ENCODE data around the gene PRG2.
"Not testable (repeated sequence)": the region's sequence is repeated elsewhere in the genome, so short reads cannot be mapped to it uniquely, and the experiment has no call there.

The PRG2 gene

DNA sequence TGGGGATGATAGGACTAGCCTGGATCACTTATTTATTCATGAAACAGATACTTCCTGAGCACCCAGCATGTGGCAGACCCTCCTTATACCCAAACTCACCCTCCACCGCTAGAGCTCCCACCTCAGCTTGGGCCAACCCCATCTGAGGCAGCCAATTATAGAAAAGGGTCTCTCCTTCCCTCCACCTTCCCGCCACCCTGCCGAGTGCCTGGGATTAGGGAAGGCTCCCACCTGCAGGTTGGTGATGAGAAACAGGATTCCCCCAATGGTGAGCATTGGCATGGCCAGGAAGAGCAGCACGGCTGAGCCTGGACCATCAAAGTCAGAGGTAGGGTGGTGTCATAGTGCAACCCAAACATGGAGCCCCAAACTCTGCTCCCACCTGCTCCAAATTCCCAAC is 30.6 kb upstream of the PRG2 start:
- no peak overlapping the region for H3K4me3 ChIP-seq (ENCODE audit: low read depth, low read length)

DNA sequence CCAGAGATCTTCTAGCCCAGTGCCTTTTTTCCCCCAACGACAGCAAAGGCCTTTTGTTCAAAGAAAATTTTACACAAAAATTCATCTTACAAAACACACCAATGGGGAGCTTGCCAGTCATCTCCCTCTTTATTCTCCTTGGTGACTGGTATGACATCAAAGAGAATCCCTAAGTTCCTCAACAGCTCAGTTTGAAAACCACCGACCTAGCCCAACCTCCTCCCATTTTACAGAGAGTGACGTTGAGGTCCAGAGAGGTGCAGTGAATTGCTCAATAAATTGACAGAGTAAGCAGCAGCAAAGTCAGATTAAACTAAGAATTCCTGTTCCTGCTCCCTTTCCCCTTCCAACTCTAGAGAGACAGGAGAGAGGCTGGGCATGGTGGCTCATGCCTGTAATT is 28.7 kb upstream of the PRG2 start:
- no peak overlapping the region for H3K4me3 ChIP-seq (ENCODE audit: low read depth, low read length)

DNA sequence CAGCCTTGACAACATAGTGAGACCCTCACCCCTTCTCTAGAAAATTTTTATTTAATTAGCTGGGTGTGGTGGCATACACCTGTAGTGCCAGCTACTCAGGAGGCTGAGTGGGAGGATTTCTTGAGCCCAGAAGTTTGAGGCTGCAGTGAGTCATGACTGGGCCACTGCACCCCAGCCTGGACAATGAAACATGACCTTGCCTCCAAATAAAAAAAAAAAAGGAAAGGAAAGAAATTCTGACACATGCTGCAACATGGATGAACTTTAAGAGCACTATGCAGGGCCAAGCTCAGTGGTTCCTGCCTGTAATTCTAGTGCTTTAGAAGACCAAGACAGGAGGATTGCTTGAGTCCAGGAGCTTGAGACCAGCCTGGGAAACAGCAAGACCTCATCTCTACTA is 27.7 kb upstream of the PRG2 start:
- H3K4me3 ChIP-seq (ENCODE audit: low read depth, low read length) = no peak overlapping the region

DNA sequence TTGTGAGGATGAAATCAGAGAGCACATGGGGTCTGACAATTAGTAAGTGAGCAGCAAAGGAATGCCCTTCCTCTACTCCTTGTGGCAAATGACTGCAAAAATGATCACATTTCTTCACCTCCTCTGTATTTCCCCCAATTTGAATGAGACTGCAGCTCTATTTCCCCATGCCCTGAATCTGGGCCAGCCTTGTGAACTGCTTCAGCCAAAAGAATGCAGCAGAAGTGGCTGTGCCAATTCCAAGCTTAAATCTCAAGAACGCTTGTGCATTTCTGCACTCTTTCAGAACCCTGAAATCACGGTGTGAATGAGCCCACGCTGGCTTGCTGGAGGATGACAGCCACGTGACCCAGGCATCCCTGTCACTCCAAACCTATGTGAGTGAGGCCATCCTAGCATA is 26.6 kb upstream of the PRG2 start:
- H3K4me3 ChIP-seq (ENCODE audit: low read depth, low read length) = no peak overlapping the region

DNA sequence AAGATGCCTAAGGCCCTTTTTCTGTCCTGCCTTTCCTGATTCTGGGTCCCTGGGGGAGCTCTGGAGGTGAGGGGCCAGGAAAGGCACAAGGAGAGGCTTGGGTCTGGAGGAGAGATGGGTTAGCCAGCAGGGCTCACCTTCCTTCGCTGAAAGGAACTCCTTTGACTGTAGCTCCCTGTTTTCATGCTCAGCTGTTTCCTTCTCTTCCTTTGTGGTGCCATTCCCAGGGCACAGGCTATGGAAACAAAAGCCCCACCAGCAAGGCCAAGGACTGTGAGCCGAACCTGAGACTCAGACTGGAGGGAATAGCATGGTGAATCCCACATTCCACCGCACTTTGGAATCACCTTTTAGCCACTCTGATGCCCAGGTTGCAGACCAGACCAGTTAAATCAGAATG is 26.0 kb upstream of the PRG2 start:
- H3K4me3 ChIP-seq (ENCODE audit: low read depth, low read length) = no peak overlapping the region

DNA sequence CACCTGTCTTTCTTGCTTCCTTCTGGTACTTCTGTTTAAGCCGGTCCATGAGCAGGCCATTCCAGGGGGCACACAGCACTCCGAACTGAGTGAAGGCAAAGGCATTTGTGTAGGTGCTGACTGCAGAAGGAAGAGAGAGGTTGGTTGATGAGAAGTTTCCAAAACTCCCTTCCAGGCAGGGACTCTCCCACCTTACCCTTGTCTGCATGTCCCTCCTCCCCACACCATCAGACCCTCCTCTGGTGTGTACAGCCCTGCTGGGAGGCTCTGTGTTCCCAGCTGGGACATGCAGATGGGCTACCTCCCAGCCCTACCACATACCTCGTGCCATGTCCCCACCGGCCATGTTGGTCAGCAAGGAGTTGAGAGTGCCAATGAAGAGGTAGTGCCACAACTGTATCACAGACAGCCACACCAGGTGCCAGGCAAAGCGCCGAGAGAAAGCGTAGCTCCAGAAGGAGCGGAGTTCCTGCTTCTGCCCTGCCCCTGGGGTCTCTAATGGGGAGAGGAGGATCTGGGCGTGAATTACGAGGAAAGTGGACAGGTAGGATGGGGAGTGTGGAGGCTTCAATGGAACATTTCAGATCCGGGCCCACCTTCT is 24.3 kb upstream of the PRG2 start:
- no peak overlapping the region for H3K4me3 ChIP-seq (ENCODE audit: low read depth, low read length)

DNA sequence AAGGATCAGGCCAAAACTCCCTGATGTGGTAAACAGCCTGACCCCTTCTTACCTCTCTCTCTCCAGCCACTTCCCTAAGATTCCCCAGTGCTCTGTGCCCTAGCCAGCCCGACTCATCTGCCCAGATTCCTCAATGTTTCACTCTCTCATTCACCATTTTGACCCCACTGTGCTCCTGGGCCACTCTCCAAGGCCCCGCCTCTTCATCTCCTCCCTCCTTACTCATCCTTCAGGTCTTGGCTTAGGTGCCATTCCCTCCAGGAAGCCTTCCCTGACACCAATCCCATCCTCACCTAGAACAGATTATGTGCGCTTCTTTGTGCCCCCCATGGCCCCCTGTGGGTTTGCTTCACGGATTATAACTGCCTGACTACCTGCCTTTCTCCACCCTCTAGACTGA is 23.2 kb upstream of the PRG2 start:
- H3K4me3 ChIP-seq (ENCODE audit: low read depth, low read length) = no peak overlapping the region

DNA sequence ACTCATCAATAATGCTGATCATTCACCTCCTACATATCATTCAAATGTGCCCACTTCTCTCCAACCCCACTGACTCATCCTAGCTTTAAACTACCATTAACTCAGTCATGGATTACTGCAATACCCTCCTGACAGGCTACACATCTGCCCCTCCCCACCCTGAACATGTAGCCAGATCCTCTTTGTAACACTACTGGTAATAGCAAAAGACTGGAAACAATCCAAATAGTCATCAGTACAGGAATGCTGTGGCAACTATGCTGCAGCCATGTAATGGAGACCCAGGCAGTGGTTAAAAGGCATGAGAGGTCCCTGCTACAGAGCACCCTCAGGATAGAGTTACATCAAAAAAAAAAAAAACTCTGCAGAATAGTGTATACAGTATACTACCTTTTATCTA is 19.8 kb upstream of the PRG2 start:
- no peak overlapping the region for H3K4me3 ChIP-seq (ENCODE audit: low read depth, low read length)

DNA sequence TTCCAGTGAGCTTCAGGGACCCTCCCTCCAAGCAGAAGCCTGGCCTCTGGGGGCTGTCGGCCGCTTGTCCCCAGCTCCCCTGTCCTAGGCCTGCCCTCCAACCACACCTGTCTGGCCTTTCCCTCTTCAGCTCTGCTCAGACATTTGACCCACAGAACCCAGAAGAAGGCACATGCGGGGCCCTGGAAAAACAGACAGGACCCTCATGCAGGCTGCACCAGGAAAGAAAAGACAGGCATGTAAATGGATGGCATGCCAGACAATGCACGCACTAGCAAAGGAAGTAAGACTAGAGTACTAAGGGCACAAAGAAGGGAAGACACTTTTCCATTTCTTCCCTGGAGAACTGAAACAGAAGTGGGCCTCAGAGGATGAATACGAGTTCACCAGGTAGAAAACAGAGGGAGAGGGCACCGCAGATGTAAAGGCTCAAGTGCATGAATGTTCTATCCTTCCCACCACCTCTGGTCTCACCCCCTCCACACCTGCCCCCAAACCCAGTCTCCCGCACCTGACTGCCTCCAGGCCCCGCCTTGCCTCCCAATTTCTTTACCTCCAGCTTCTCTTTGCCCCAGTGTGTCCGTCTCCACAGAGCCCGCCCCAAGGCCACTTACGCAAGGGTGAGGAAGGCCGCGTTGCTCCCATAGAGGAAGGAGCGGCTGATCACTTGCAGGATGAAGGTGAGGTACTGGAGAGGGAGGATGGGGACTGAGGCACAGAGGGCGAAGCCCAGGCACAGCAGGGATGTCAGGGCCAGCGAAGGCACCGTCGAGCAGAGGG is 19.1 kb upstream of the PRG2 start:
- H3K4me3 ChIP-seq (ENCODE audit: low read depth, low read length) = no peak overlapping the region

DNA sequence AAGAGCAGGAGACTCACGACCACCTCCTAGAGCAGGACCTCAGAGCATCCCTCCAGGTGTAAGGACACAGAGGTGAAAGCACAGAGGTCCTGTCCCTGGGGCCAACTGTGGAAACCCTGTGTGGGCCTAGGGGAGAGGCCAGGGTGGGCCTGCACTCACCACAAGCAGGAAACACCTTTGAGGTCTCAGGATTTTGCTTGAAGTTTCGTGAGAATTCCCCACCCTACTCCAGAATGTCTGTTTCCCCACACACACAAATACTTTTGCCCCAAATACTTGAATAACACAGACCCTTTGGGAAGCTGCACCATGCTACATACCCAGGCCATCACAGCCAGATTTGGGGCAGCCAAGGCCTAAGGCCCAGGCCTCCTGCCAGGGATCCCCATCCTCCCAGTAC is 18.3 kb upstream of the PRG2 start:
- no peak overlapping the region for H3K4me3 ChIP-seq (ENCODE audit: low read depth, low read length)

DNA sequence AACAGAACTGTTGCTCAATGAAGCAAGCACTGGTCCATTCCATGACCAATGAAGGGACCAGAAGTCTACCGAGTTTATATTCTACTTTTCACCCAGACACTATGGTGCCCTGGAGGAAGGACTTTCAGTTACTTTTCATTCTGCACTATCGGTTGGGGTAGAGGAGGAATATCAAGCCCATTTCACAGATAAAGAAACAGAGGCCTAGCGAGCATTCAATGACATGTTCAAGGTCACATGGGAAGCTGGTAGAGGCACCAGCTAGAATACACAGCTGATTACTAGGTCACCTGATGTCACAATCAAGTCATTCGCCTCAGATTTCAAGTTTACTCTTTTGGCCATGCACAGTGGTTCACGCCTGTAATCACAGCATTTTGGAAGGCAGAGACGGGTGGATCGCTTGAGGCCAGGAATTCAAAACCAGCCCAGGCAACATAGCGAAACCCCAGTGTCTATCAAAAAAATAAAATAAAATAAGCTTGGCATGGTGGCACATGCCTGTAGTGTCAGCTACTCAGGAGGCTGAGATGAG is 17.6 kb upstream of the PRG2 start:
- H3K4me3 ChIP-seq (ENCODE audit: low read depth, low read length) = no peak overlapping the region

DNA sequence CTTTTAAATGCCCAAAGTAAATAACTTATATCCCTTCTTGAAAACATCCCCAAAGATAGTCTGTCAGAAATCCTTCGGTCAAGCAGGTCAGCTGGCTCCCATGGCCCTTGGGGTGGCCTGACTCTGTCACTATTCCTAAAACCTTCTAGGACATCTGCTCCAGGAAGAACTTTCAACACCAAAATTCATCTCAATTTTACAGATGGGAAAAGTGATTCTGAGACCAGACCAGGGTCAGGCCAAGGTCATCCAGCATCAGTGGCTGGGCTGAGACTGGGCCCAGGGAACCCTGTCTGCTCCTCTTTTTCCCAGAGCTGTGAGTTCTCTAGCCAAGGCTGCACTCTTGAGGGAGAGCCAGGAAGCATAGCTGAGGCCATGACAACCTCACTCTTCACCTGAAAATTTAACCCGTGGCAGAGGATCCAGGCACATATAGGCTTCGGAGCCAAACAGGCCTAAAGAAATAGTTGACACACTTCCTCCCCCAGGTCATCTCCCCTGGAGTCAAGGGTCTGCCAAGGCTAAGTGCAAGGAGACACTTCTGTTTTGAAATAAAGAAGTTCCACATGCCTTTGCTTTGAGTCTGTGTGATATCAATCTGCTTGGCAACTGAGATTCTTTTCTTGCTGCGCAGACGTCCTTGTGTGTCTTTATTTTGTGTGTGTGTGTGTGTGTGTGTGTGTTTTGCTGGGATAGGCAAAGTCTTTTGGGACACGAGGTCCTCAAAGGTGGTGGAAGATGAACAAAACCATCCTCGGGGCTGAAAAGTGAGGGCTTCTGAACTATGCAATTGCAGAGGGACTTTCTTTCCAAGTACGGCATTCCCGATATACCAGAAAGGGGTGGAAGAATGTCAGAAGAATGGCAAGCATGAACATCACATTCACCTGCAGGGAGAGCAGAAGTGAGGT is 16.8 kb upstream of the PRG2 start:
- H3K4me3 ChIP-seq (ENCODE audit: low read depth, low read length) = no peak overlapping the region

DNA sequence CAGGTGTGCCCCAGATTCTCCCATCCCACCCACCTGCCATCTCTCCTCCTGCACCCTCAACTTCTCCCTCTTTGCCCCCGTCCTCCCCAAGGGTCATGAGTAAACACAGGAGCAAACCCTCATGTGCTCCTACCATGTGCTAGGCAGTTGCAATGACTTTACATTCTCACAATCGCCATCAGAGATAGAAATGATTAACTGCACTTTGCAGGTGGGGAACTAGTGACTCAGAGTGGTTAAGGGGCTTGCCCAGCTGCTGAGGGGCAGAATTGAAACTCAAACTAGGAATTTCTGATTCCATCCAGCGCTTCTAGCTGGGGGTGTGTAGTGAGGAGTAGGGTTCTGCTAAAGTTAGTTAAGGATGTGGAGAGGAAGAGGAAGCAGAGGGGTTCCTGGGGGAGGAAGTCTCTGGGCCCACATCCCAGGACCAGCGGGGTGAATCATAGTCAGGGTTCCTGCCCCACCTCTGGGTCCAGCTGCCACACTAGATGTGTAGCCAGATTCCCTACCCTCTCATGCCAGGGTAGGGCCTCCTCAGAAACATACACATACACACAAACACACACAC is 16.0 kb upstream of the PRG2 start:
- no peak overlapping the region for H3K4me3 ChIP-seq (ENCODE audit: low read depth, low read length)

DNA sequence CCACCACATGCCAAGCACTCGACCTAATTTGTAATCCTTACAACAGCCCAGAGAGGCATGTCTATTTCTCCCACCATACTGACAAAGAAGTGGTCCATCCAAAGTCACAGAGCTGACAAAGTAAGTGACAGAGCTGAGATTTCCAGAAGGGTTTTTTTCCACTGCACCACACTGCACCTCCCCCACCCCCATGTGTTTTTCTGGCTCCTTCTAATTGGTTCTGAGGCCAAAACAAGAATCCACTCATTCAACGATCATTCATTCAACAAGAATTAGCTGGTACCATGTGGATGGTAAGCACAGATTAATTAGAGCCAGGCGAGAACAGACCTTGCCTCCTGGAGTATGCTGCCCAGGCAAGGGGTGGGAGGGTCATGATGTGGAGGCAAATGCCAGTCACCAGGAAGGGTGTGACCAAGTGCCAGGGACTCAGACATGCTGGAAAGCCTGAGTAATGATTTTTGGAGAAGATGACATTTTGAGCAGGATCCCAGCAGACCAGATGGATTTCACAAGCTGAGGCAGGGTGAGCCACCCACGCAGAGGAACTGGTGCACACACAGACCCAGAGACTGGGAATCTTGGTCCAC is 14.9 kb upstream of the PRG2 start:
- no peak overlapping the region for H3K4me3 ChIP-seq (ENCODE audit: low read depth, low read length)

DNA sequence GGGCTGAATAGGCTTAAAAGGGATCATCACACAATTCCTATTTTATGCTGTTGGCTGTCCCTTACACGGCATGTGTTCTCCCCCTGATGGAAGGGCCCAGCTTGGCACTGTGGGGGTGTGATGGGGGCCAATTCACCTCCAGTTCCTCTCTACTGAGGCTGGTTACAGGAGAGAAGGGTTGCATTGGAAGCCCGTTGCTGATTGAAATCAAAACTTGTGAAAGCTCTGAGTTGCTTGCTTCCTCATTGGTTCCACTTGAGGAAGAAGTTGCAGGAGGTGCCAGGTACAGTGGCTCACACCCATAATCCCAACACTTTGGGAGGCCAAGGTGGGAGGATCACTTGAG is 13.3 kb upstream of the PRG2 start:
- no peak overlapping the region for H3K4me3 ChIP-seq (ENCODE audit: low read depth, low read length)

DNA sequence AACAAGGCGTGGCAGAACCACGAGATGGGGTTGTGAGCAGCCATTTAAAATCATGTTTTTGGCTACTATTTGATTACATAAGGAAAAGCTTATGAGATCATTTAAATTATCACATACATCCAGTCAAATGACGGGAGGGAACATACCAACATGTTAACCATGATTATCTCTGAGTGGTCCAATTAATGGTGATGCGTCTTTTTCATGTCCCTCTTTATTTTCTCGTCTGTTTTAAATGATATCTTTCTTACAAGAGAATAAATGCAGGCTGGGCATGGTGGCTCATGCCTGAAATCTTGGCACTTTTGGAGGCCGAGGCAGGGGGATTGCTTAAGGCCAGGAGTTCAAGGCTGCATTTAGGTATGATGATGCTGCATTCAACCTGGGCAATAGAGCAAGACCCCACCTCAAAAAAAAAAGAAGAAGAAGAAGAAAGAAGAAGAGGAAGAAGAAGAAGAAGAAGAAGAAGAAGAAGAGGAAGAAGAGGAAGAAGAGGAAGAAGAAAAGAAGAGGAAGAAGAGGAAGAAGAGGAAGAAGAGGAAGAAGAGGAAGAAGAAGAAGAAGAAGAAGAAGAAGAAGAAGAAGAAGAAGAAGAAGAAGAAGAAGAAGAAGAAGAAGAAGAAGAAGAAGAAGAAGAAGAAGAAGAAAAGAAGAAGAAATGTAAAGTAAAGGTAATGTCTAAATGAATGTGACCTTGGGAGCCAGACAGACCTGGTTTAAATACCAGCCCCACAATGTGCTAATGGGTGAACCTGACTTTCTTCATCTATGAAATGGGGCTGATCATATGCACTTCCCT is 12.8 kb upstream of the PRG2 start:
- H3K4me3 ChIP-seq (ENCODE audit: low read depth, low read length) = not testable (repeated sequence)

DNA sequence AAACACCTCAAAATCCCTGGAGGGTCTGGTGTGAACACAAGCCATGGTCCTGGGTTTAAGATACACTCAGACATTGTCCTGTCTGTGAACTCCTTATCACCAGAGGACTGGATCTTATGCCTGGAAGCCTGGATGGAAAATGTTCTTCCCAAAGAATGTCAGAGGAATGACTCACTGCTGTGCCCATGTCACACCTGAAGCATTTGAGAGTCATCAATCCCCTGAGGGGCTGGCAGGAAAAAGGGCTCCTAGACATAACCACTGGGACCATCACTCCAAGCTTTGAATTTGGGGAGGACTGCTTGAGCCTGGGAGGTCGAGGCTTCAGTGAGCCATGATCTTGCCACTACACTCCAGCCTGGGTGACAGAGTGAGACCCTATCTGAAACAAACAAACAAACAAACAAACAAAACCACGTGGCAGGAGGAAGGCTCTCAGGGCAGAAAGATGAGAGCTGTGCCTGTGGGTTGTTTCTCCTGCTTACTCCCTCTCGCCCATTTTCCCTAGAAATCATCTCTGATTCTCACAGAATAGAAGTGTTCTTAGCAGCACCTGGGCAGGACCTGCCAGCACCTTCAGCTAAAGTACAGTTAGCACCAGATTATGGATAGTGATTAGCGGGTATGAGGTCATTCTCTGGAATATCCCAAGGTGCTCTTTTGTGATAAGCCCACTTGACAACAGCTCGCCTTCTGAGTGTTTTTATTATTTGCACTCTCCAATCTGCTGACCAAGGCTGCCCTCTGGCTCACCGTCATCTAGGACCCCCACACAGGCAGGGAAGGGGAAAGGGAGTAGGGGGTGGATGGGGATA is 11.9 kb upstream of the PRG2 start:
- no peak overlapping the region for H3K4me3 ChIP-seq (ENCODE audit: low read depth, low read length)

DNA sequence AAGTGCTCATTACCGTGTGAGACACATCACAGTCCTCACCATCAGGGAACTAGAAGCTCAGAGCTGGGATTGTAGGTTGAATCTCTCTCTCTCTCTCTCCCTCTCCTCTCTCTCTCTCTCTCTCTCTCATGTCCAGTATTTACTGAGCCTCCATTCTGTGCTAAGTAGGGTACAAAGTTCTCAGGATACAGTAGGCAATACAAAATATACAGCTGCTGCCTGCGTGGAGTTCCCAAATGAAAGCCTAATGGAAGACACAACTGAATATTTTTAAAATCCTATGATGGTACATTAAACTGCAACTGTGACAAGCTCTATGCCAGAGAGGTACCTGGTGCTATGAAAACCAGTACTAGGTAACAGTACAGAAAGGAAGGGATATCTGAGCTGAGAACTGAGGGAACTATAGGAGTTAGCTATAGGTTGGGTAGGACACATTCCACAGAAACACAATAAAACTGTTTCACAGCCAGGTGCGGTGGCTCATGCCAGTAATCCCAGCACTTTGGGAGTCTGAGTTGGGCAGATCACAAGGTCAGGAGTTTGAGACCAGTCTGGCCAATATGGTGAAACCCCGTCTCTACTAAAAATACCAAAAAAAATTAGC is 9.6 kb upstream of the PRG2 start:
- no peak overlapping the region for H3K4me3 ChIP-seq (ENCODE audit: low read depth, low read length)

DNA sequence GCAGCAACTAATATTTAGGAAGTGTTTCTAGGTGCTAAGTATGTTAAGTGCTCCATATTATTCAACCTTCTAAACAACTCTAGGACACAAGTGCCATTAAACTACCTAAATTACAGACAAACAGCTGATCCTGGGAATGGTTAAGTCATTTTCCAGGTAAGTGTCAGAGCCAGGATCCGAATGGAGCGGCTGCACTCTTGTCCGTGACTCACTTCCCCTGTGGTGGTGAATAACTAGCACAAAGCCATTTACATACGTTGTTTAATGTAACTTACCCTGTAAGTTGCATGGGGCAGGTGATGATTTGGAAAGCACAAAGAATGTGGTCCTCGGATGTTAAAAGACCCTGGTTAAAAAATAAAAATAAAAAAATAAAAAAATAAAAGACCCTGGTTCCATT is 8.8 kb upstream of the PRG2 start:
- H3K4me3 ChIP-seq (ENCODE audit: low read depth, low read length) = no peak overlapping the region
